ENCODE results near the gene CCNL1.
"Not testable (repeated sequence)": the region's sequence is repeated elsewhere in the genome, so short reads cannot be mapped to it uniquely, and the experiment has no call there.

DNA sequence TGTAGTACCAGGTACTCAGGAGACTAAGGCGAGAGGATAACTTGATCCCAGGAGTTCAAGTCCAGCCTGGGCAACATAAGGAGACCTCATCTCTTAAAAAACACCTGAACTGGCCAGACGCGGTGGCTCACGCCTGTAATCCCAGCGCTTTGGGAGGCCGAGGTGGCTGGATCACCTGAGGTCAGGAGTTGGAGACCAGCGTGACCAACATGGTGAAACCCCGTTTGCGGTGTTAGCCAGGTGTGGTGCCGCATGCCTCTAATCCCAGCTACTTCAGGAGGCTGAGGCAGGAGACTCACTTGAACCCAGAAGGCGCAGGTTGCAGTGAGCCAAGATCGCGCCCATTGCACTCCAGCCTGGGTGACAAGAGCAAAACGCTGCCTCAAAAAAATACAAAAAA lies 13.4 kb upstream of the CCNL1 start:
- TF ChIP-seq, protein P1, sequence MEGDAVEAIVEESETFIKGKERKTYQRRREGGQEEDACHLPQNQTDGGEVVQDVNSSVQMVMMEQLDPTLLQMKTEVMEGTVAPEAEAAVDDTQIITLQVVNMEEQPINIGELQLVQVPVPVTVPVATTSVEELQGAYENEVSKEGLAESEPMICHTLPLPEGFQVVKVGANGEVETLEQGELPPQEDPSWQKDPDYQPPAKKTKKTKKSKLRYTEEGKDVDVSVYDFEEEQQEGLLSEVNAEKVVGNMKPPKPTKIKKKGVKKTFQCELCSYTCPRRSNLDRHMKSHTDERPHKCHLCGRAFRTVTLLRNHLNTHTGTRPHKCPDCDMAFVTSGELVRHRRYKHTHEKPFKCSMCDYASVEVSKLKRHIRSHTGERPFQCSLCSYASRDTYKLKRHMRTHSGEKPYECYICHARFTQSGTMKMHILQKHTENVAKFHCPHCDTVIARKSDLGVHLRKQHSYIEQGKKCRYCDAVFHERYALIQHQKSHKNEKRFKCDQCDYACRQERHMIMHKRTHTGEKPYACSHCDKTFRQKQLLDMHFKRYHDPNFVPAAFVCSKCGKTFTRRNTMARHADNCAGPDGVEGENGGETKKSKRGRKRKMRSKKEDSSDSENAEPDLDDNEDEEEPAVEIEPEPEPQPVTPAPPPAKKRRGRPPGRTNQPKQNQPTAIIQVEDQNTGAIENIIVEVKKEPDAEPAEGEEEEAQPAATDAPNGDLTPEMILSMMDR (conservative IDR thresholded peaks at IDR 0.05; ENCODE audit: low read length) = not testable (repeated sequence)
- TF ChIP-seq EZH2phosphoT487 (IDR thresholded peaks at IDR 0.05; ENCODE audit: borderline replicate concordance) = not testable (repeated sequence)

Measured in Loucy (cell line).